ENCODE results near the gene GLDN. TPM values are rescaled to one million over a fixed set of nuclear protein-coding genes. Genes with fewer than 3 reads are reported as not detected.

The GLDN gene
- total RNA-seq, 1 donor from 2014 or later, result not detected

GRCh38 chr15:51366071-51366470, 24.6 kb downstream of the GLDN start:
- no peak overlapping the region for H3K4me3 ChIP-seq (ENCODE audit: low read depth, low read length)
- no peak for DNase-seq (ENCODE audit: low read depth)
- TF ChIP-seq CTCF (conservative IDR thresholded peaks at IDR 0.05; ENCODE audit: low read depth, low read length), result no peak

- no peak for DNase-seq (ENCODE audit: low read depth)
- H3K4me3 ChIP-seq (ENCODE audit: low read depth, low read length), result no peak overlapping the region
- no peak for TF ChIP-seq CTCF (conservative IDR thresholded peaks at IDR 0.05; ENCODE audit: low read depth, low read length)
Measured at GRCh38 chr15:51366920-51367319, 25.5 kb downstream of the GLDN start.

GRCh38 chr15:51367322-51367976, 26.0 kb downstream of the GLDN start:
- no peak for TF ChIP-seq CTCF (conservative IDR thresholded peaks at IDR 0.05; ENCODE audit: low read depth, low read length)
- H3K4me3 ChIP-seq (ENCODE audit: low read depth, low read length), result no peak overlapping the region
- no peak for DNase-seq (ENCODE audit: low read depth)

GRCh38 chr15:51368307-51368706, 26.9 kb downstream of the GLDN start:
- no peak for DNase-seq (ENCODE audit: low read depth)
- TF ChIP-seq CTCF (conservative IDR thresholded peaks at IDR 0.05; ENCODE audit: low read depth, low read length), result no peak
- H3K4me3 ChIP-seq (ENCODE audit: low read depth, low read length), result no peak overlapping the region

- no peak overlapping the region for H3K4me3 ChIP-seq (ENCODE audit: low read depth, low read length)
- no peak for DNase-seq (ENCODE audit: low read depth)
- no peak for TF ChIP-seq CTCF (conservative IDR thresholded peaks at IDR 0.05; ENCODE audit: low read depth, low read length)
Measured at GRCh38 chr15:51368751-51369450, 27.4 kb downstream of the GLDN start.

GRCh38 chr15:51369451-51369761, 28.0 kb downstream of the GLDN start:
- DNase-seq (ENCODE audit: low read depth), result no peak
- TF ChIP-seq CTCF (conservative IDR thresholded peaks at IDR 0.05; ENCODE audit: low read depth, low read length), result no peak
- no peak overlapping the region for H3K4me3 ChIP-seq (ENCODE audit: low read depth, low read length)

GRCh38 chr15:51371266-51371665, 29.8 kb downstream of the GLDN start:
- DNase-seq (ENCODE audit: low read depth), result no peak
- no peak for TF ChIP-seq CTCF (conservative IDR thresholded peaks at IDR 0.05; ENCODE audit: low read depth, low read length)
- H3K4me3 ChIP-seq (ENCODE audit: low read depth, low read length), result no peak overlapping the region

Measured in epithelial cell of proximal tubule (primary cell).